GM19463 (cell line): ENCODE results near the gene WWOX.

Experiments used
- ATAC-seq: cut with Tn5 transposase; IDR thresholded peaks from one replicate; pipeline ENCODE4 v1.9.1; 2021; ENCODE audit warnings: mild to moderate bottlenecking, moderate library complexity; ENCODE audit not compliant: unreplicated experiment

The WWOX gene

GRCh38 chr16:78102865-78103264, 3.4 kb downstream of the WWOX start:
- no peak for ATAC-seq

GRCh38 chr16:78105517-78105916, 6.1 kb downstream of the WWOX start:
- no peak for ATAC-seq

- ATAC-seq, result no peak
Observed at GRCh38 chr16:78106686-78107085, 7.2 kb downstream of the WWOX start.

GRCh38 chr16:78108451-78108850, 9.0 kb downstream of the WWOX start:
- ATAC-seq, result no peak

GRCh38 chr16:78113258-78113657, 13.8 kb downstream of the WWOX start:
- no peak for ATAC-seq

GRCh38 chr16:78115659-78116058, 16.2 kb downstream of the WWOX start:
- no peak for ATAC-seq

GRCh38 chr16:78116946-78117345, 17.5 kb downstream of the WWOX start:
- no peak for ATAC-seq

GRCh38 chr16:78117391-78117790, 17.9 kb downstream of the WWOX start:
- ATAC-seq, result no peak

GRCh38 chr16:78118469-78119025, 19.1 kb downstream of the WWOX start:
- no peak for ATAC-seq

- peak; percentile 66 for ATAC-seq
Observed at GRCh38 chr16:78122774-78123315, 23.4 kb downstream of the WWOX start.

GRCh38 chr16:78125112-78125844, 25.8 kb downstream of the WWOX start:
- no peak for ATAC-seq

GRCh38 chr16:78126662-78127061, 27.2 kb downstream of the WWOX start:
- ATAC-seq, result no peak

GRCh38 chr16:78127130-78127529, 27.7 kb downstream of the WWOX start:
- no peak for ATAC-seq

GRCh38 chr16:78128913-78129312, 29.5 kb downstream of the WWOX start:
- no peak for ATAC-seq

GRCh38 chr16:78129349-78129748, 29.9 kb downstream of the WWOX start:
- no peak for ATAC-seq

- ATAC-seq, result no peak
Observed at GRCh38 chr16:78130083-78130608, 30.7 kb downstream of the WWOX start.

- ATAC-seq, result no peak
Observed at GRCh38 chr16:78130950-78131349, 31.5 kb downstream of the WWOX start.

GRCh38 chr16:78133919-78134318, 34.5 kb downstream of the WWOX start:
- ATAC-seq, result no peak

GRCh38 chr16:78134944-78135619, 35.6 kb downstream of the WWOX start:
- ATAC-seq, result no peak

GRCh38 chr16:78137179-78137578, 37.7 kb downstream of the WWOX start:
- ATAC-seq, result no peak

- no peak for ATAC-seq
Observed at GRCh38 chr16:78137782-78138616, 38.5 kb downstream of the WWOX start.
